Endothelial cell of hepatic sinusoid (primary cell): Measurements from ENCODE around the gene MELTF.

Source experiments
- in situ Hi-C: cut with HindIII; loops from 2 replicates; pipeline ENCODE4 v1.10.0; 2017; ENCODE audit warnings: low sequenced_read_pairs

Gene MELTF

DNA sequence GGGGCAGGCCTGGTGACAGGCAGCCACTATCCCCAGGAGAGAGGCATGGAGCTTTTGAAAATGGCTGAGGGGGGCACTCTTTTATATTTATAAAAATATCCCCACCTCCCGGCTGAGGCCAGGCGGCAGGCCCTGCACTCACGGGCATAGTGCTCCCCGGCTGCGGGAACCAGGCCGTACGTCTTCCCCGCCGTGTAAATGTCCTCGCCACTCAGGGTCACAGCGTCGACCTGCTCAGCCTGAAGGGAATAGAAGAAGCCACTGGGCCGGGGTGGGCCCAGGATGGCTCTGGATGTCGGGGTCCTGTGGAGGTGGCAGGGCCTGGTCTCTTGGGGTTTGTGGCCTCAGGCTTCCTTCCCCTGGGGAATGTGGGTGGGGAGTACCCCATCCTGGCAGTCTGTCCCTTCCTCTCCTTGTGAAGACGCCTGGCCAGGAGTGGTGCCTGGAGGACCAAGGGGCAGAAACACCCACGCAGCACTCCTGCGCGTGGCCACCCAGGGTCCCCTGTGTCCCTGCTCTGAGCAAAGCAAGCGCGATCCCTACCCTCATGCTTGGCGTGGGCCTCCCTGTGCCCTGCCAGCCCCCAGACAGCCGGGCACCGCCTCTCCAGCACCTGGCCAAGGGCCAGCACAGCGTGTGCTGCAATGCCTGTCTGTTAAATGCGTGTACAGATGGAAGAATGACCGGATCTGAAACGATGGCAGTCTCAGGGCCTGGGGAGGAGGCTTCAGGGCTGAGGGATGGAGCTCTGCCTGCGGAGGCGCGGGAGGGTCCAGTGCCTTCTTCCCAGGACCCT, 18.9 kb downstream of the MELTF start:
- in situ Hi-C loops = no loop called here

DNA sequence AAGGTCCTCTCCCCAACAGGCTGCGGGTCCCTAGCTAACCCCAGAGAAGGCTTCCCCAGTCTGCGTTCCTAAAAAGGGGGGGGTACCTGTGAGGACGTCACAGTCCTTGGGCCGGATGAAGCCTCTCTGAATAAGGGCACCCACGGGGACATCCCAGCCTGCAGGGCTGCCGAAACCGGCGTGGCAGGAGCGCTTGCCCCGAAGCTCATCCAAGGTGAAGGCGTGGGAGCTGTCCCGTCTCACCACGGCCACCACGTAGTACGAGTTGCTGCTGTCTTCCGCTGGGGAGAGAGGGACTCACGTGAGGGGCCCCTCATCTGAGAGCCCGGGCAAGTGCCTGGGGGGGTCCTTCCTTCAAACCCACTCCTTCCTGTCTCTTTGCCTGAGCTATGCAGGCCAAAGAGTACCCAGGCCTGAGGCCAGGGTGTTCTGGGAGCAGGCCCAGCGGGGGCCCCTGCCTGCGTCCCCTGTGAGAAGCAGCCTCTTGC, 20.0 kb downstream of the MELTF start:
- in situ Hi-C loops = no loop called here

DNA sequence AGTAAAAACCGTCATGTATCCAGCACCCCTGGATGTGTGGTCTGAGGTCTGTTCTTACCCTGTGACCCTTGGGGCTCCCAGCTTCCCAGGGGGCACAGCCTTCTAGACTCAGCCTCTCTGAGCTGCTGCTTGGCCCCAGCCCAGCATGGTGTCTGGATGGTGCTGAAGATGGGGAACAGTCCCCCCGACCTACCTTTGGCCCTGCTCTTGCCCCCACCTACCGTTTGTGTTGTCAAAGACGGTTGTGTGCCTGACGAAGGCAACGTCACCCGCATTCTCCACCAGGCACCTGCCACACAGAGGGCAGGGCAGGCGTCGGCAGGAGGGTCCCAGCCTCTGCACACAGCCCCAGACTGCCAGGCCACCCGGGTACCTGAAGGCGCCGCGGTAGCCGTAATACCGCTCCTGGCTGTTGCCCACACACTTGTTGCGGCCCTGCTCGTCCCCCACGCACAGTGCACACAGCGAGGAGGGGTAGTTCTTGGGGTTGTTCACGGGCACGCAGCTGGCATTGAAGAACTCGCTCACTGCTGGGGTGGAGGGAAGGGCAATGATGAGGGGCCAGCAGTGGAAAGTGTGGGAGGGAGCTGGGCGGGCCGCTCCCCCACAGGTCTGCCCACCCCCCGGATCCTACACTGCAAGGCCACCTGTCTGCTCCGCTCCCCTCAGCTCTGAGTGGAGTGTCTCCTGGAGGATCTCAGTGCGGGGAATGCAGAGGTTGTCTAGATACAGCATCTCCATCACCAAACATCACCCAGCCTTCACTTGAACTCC, 21.0 kb downstream of the MELTF start:
- in situ Hi-C loops = no loop called here

DNA sequence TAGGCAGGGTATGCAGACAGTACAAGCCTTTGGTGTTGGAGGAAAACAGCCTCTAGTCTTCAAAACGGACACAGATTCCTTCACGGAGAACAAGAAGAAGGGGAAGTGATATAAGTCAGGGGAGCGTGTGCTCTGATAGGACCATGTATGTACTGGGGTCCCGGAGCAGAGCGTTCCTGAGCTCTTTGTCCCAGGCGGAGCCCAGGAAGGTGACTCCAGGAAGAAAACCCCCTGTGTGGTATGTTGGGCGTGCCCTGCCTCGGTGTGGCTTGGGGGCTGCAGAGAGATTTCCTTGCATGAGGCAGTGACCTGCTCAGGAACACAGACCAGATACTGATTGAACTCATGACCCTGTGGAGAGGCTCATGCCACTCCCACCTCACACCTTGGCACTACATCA, 21.7 kb downstream of the MELTF start:
- in situ Hi-C loops = no loop called here

DNA sequence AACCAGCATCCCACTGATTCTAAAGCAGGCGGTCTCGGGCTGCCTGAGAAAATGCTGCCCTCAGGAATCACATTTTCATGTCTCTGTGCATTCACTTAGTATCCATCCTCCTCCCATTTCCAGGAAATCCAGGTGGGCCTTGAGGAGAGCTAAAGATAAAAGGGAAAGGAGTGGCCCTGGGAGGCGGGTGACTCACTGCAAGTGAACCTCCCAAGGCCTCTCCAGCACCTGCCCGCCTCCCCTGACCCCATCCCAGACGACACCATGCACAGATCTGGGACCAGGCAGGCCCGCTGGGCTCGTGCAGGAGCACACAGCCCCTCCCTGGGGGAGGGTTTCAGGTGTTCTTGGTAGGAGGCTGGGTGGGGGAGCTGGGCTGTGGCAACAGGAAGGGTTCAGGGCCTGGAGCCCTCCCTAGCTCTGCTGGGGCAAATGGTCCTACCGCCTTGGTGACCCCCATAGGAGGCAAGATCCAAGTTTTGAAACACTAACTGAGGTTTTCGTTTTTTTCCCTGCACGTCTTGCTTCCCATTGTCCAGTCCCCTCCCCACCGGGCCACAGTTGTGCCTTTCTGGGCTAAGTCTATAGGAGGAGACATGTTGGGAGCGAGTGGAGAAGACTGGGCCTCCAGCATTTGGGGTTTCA, 22.2 kb downstream of the MELTF start:
- in situ Hi-C loops = no loop called here

DNA sequence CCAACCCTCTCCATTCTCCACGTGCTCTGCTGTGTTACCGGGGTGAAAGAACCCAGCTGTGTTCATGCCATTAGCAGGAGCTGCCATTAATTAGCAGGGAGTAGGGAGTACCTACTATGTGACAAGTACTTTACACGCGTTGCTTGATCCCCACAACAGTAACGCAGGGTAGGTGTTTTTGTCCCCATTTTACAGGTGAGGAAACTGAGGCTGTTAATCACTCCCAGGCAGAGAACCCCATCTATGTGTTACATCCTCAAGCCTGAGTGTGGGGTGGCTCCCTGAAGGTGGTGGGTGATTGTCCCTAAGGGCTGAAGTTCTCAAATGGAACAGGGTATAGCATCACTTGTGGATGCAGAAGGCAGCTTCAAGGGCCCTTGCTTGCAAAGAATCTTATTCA, 22.8 kb downstream of the MELTF start:
- in situ Hi-C loops = no loop called here

DNA sequence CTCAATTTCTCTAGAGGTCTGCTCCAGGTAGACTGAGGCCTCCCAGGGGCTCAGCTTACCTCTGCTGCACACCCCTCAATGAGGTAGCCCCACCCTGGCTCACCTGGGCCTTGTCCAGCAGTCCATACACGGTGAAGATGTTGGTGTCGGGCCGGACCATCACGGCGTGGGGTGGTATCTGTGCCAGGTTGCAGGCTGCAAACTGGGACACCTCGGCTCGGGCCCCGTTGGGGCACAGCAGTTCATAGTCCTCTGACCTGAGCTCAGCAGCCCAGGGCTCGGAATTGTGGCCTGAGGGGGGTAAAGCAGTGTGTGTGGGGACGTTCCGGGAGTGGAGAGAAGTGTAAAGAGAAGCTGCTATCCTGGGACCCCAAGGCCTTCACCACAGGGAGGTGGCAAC, 23.2 kb downstream of the MELTF start:
- in situ Hi-C loops = no loop called here

DNA sequence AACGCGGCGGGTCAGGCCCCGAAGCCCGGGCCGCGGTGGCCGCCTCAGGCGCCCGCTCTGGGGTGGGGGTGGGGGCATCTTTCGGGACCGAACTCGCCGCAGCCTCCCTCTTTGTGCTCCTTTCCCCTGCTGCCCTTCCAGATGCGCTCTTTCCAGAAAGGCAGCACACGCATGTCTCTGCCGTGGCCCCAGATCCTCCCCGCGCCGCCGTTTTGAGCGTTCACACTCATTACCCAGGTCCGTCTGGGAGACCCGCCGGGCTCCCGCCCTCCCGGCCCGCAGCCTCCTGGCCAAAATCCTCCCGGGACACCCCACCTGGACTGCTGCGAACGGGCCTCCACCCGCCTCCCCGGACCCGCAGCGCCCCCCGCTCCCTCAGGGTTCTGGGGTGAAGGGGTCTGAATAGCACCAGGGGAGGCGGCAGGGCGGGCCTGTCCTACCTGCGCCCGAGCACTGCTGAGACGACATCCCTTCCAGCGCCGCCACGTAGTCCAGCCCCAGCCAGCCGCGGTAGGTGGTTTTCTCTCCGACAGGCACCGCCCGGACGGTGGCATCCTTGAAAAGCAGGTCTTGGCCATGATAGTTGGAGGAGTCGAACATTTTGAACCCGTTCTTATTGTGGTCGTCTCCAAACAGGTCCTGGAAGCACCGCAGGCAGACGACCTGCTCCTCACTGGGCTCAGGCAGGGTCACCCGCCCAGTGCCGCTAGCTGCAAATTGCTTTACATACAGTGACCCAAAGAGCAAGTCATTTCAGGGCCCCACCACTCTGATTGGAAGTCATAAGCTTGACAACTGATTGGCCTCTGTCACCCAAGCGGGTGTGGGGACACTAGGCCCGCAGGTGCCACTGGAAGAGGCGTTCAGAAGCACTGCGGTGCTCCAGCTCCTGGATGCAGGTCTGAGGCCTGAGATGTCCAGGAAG, 25.9 kb downstream of the MELTF start:
- in situ Hi-C loops = no loop called here

DNA sequence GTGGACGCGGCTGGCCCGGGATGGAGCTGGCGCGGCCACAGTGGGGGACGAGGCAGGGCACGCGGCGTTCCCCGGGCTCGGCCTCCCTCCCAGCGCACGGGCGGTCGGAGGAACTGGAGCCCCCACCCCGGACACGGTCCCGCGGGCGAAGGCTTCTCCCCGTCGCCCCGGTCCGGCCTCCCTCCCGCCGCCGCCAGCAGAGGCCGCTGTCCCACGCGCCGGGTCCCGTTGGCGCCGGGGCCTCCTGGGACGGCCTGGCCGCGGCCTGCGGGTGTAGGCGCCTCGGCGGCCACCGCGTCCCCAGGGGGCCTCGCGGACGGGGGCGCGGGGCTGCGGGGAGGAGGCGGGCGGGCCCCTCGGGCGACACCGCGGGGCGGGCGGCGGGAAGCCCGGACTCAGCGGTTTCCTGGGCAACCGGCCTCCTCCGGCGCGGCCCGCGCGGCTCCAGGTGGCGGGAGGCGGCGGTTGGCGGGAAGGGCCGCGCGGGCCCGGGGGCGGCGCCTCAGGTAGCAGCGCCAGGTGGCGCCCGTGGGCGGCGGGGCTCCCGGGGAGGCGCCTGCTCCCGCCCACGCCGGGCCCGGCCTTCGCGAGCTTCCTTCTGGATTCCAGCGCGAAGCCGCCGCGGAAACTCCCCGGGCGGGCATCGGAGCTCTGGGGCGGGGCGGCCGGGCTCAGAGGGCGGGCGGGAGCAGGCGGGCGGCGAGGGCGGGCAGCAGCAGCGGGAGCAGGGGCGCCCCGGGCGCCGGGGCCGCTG, 26.7 kb downstream of the MELTF start:
- in situ Hi-C loops = no loop called here

DNA sequence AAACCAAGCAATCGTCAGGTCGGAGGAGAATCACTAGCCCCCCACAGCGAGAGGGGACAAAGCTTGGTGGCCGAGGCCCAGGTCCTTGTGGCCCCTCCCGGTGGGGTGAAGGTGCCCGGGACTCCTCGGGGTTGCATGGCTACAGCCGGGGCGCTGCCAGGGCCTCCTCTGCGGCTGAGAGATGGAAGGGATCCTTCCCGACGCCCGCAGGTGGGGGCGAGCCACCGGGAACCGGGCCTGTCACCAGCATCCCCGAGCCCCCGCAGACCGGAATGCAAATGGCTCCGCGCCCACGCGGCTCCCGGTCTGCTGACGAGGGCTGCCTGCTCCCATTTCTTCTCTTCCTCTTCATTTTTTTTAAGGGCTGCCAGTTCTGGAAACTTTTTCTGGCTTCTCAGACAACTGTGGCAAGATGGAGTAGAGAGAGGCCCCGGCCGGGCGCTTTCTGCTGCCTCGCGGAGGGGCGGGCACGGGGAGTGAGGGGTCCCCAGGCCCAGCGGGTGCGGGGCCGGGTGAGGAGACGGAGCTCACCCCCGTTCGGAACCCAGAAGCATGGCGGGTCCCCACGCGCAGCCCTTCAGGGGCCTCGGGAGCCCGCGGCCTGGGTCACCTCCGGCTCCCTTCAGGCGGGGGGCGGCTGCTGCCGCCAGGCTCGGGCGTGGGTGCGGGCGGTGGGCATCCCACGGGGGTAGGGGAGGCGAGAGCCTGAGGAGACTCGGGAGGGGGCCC, 27.5 kb downstream of the MELTF start:
- in situ Hi-C loops = no loop called here

DNA sequence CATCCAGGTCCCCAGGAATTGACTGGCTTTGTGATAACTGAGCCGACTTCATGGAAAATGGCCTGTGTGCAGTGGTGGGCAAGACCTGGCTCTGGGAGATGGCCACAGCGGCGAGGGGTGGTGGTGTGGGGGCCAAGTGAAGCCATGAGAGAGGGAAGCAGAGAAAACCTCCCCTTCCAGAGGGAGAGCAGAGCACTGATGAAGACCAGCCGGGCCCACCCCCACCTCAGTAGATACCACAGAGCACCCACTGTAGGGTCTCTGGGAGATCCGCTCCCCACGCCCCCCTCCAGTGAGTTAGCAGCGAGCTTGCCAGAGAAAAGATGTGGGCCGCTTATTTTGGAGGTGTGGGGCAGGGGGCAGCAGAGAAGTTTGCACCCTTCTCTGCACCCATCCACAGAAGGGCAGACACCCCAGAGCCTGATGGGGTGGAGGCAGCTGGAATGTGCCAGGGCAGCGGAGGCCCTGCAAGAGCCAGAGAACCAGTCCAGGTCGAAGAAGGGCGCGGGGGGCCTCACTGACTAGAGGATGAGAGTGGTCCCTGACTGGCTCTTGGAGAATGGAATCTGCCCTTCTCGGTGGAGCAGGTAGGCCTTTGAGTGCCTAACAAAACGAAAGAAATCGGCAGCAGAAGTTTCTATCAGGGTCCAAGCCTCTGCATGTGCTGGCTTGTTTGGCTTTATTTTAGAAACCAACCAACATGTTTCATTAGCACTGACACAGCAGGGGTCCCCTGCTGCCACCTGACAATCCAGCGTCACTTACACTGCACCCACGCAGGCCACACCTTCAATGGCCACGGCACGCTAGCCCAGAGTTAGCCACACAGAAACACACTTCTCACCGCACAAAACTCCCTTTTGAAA, 28.3 kb downstream of the MELTF start:
- in situ Hi-C loops = no loop called here

DNA sequence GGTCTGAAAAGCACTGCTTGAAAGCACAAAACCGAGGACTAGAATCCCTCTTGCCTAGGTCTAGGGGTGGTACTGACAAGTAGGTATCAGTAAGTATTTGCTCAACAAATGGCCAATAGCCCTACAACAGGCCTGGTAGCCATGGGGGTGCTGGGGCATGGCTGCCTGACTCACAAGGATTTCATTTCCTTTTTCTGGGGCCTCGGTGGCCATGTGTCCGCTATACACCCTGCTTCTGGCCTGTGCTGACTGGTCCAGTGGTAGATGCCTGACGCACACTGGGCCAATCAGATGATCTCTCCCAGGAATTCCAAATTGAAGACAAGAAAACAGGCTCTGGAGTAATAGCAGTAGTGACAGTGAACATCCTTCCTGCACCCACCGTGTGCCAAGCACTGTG, 29.4 kb downstream of the MELTF start:
- in situ Hi-C loops = no loop called here

DNA sequence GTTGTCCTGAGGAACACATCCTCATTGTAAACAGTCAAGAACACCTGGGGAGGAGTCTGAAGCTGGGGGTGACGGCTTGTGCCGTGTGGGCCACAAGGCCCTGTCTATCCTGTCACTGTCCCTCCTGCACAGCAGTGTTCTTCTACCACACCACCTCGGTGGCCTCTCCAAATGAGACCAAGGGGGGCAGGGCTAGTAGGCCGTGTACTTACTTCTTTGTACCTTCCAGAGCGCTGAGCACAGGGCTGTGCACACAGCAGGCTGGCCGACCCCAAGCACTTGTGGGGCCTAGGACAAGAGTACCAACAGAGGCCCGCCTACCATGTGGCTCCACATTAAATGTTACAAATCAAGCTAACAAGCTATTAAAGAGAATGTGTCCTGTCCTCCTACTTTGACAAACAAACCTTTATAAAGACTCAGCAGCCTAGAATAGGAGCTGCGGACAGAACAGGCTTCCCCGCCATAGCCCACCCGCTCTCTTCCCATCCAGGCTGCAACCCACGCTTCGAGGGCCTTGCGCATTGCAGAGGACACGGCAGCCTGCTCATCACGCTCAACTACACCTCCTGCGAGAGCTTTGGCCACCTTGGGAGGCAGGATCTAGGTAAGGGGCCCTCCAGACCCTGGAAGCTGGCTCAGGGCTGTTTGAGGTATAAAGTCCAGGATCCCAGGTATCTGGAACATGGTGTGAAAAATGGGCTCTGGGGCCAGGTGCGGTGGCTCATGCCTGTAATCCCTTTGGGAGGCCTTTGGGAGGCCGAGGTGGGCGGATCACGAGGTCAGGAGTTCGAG, 30.5 kb downstream of the MELTF start:
- in situ Hi-C loops = loop anchor here (5.0 kb wide), 2 partner anchors 38 to 103 kb away; no protein-coding TSS in a partner anchor

DNA sequence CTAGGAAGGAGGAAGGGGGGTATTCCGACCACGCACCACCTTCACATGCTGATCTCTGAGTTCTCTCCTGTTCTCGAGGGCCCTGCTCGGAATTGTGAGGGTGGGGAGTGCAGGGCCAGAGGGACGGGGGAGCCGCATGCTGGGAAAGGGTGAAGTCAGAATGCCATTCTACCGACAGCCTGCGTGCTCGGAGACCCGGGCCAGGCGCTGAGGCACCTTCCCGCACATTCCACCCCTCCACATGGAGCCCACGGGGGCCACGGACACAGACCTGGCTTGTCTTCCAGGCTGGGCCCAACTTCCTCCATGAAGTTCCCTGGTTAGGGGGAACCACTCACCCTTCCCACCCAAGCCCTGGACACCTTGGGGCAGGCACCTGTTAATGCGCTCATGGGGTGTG, 32.3 kb downstream of the MELTF start:
- in situ Hi-C loops = loop anchor here (5.0 kb wide), 2 partner anchors 40 to 105 kb away; no protein-coding TSS in a partner anchor

DNA sequence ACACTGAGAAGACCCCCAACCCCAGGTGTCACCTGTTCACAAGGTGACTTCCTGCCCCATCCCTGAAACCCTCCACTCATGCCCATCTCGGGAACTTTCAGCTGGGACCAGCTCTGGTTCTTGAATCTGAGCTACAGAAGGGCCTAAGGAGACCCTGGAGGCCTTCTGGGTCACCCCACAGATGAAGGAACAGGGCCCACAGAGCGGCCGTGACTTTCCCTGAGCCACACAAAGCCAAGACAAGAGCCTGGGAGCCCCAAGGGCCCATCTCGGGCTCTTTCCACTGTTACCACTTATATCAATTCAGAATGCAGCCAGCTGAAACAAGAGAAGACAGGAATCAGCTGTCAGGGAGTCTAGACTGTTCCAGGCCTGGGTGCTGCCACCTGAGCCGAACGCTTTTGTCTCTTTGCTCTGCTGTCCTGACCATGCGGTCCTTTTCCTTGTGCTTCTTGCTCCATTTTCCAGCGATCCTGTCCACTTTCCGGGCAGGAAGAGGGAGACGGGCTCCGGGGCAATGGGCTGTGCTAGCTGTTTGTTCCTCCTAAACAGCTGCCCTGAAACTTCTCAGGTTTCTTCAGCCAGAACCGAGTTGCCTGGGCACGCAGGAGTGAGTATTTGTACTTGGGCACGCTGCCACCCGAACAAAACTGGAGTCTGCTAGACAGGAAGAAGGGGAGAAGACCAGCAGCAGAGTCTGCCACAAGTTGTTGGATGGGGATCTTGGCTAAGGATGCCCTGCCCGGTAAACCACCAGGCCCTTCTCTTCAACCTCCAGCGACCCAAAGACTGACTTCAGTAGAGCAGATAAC, 33.0 kb downstream of the MELTF start:
- in situ Hi-C loops = loop anchor here (5.0 kb wide), 2 partner anchors 41 to 106 kb away; no protein-coding TSS in a partner anchor

DNA sequence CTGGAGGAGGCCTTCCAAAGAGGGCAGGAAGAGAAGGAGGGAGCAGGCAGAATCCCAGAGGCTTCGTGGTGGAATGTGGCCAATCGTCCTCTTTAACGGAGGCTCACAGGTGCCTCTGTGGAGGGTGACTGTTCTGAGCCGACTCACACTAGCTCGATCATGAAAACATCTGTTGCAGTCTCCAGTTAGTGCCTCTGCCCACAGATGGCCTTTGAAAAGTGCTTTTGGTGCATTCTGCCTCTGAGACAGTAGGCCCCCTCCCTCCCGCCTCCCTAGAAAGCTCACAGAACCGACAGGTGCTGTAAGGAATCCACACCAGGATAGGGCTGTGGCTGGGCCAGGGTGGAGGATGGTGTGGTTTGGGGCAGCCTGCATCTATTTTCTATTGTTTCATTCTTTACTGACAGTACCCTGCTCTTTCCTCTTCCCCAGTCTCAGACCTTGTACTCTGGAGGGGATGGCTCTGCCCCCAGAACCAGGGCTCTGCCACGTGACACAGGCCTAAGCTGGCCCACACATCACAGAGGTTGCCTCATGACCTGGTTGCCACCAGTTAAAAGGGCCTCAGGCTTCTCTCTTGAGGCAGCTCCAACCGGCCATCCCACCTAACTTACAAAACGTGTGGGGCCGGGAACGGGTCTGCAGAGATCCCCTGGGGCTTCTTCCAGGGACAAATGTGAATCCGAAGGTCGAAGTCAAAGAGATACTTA, 33.8 kb downstream of the MELTF start:
- in situ Hi-C loops = loop anchor here (5.0 kb wide), 2 partner anchors 42 to 106 kb away; no protein-coding TSS in a partner anchor
